K562 (cell line): ENCODE measurements around the gene JPT2. TPM values are rescaled to one million over a fixed set of nuclear protein-coding genes. Genes with fewer than 3 reads are reported as not detected.

Experiments used
- ATAC-seq: fragments of 200-7000 bp; cut with Tn5 transposase; 3 replicates; pipeline ENCODE4 v1.9.1; 2020; ENCODE audit warnings: moderate library complexity
- Bru-seq: library from RNA; stranded (reverse); fragments of 400-500 nt; gene quantifications from one replicate; lab custom pipeline; 2021; lab: Mats Ljungman, UMichigan
- BruChase-seq, 2 experiments: library from RNA; stranded (reverse); fragments of 400-500 nt; gene quantifications; one replicate each; lab custom pipeline; 2021; lab: Mats Ljungman, UMichigan
- BruUV-seq: library from RNA; stranded (reverse); fragments of 400-500 nt; replicated peaks from 2 replicates; lab custom pipeline; 2021; lab: Mats Ljungman, UMichigan
- CTCF ChIA-PET: fragments of 300-600 bp; formaldehyde crosslinking; extraction: SDS; loops from one replicate; lab custom pipeline; 2021; ENCODE audit warnings: low intra/inter-chr PET ratio; lab: Yijun Ruan, JAX
- POLR2A ChIA-PET: fragments of 300-600, 350-650 bp; sonication (Branson Sonifier 250); formaldehyde crosslinking; extraction: SDS; loops from one replicate; lab custom pipeline; 2021; ENCODE audit warnings: antibody characterized with exemption, inconsistent platforms; lab: Yijun Ruan, JAX
- DNase-seq, 4 experiments: peaks; one replicate each; pipeline versions ENCODE4 v3.0.0 to v3.0.0-alpha.2; 2011 to 2018; ENCODE audit warnings: low spot score in 3 of 4, mixed read lengths in 3 of 4; ENCODE audit errors: extremely low read depth in 1 of 4
- FAIRE-seq: peaks from 2 replicates; lab custom pipeline; 2011; peaks lifted over from hg19 to GRCh38; lab: Jason Lieb, UNC
- H2AFZ ChIP-seq: 2 replicates; pipeline ENCODE4 v1.6.0; 2011; ENCODE audit warnings: low read depth, low read length, control low read depth, inconsistent platforms
- H3K27ac ChIP-seq: fragments of 200-600 bp; 3 replicates; pipeline ENCODE4 v1.8.0; 2011; ENCODE audit warnings: low read depth, mild to moderate bottlenecking, control low read depth, inconsistent platforms, low read length, moderate library complexity, mixed read lengths; ENCODE audit errors: extremely low read depth
- H3K27me3 ChIP-seq, 2 experiments: fragments of 300-600 bp in 1 of 2; 2 replicates in 1 of 2; 3 replicates in 1 of 2; pipeline versions ENCODE4 v1.6.0 to v1.8.0; 2011; ENCODE audit warnings: inconsistent platforms in 2 of 2, low read length in 2 of 2, mild to moderate bottlenecking in 1 of 2, mixed read lengths in 1 of 2, moderate library complexity in 1 of 2; ENCODE audit not compliant: control insufficient read depth in 2 of 2, insufficient read depth in 2 of 2
- H3K36me3 ChIP-seq: fragments of 300-600 bp; 3 replicates; pipeline ENCODE4 v1.8.0; 2011; ENCODE audit warnings: mild to moderate bottlenecking, low read length, inconsistent platforms; ENCODE audit not compliant: control insufficient read depth, insufficient read depth
- H3K4me1 ChIP-seq, 2 experiments: fragments of 200-600 bp in 1 of 2; replicated peaks in 1 of 2; 2 replicates in 1 of 2; 3 replicates in 1 of 2; pipeline versions ENCODE4 v1.5.1 to v1.8.0; 2011; ENCODE audit warnings: inconsistent platforms in 2 of 2, low read length in 2 of 2, mild to moderate bottlenecking in 1 of 2, mixed read lengths in 1 of 2, moderate library complexity in 1 of 2; ENCODE audit not compliant: control insufficient read depth in 2 of 2, insufficient read depth in 2 of 2
- H3K4me2 ChIP-seq: 2 replicates; pipeline ENCODE4 v1.6.1; 2011; ENCODE audit warnings: low read length, control low read depth, inconsistent platforms, mixed read lengths; ENCODE audit not compliant: insufficient read depth
- H3K4me3 ChIP-seq: fragments of 200-600 bp; sonication (generic), shearing (Covaris generic); 2 replicates; pipeline ENCODE4 v1.5.1; 2016; ENCODE audit warnings: control low read depth, inconsistent platforms
- H3K79me2 ChIP-seq: fragments of 200-600 bp; 3 replicates; pipeline ENCODE4 v1.8.0; 2011; ENCODE audit warnings: low read length, inconsistent platforms; ENCODE audit not compliant: control insufficient read depth, insufficient read depth
- H3K9ac ChIP-seq, 2 experiments: 2 replicates each; pipeline versions ENCODE4 v1.6.0 to v1.6.1; 2011; ENCODE audit warnings: low read depth in 2 of 2, low read length in 2 of 2, control low read depth in 1 of 2, inconsistent platforms in 1 of 2, mild to moderate bottlenecking in 1 of 2, mixed read lengths in 1 of 2; ENCODE audit not compliant: insufficient read depth in 1 of 2
- H3K9me1 ChIP-seq: one replicate; pipeline ENCODE4 v1.6.0; 2011; ENCODE audit warnings: inconsistent platforms, mild to moderate bottlenecking, low read length, moderate library complexity; ENCODE audit not compliant: control insufficient read depth, insufficient read depth
- H3K9me3 ChIP-seq: replicated peaks from 2 replicates; pipeline ENCODE4 v1.5.1; 2011; ENCODE audit warnings: low read depth, low read length, inconsistent platforms; ENCODE audit not compliant: control insufficient read depth, insufficient read depth
- H4K20me1 ChIP-seq: replicated peaks from 2 replicates; pipeline ENCODE4 v1.6.1; 2011; ENCODE audit warnings: low read length, inconsistent platforms, mixed read lengths; ENCODE audit not compliant: control insufficient read depth, insufficient read depth
- CCNT2 ChIP-seq: IDR thresholded peaks from 2 replicates; pipeline ENCODE4 v1.6.1; 2011; ENCODE audit warnings: borderline replicate concordance, low read depth, mild to moderate bottlenecking, moderate library complexity, mixed read lengths, low read length; ENCODE audit not compliant: insufficient read length; ENCODE audit errors: extremely low read depth
- ESRRA ChIP-seq: fragments of 450-650 bp; IDR thresholded peaks from 2 replicates; pipeline ENCODE4 v1.6.1; 2014; ENCODE audit warnings: low read depth, mild to moderate bottlenecking, moderate library complexity, borderline replicate concordance
- FIP1L1 ChIP-seq: fragments of 200-400 bp; formaldehyde crosslinking; IDR thresholded peaks from 2 replicates; pipeline ENCODE4 v1.6.1; 2018; ENCODE audit warnings: mild to moderate bottlenecking, low read depth, low read length; ENCODE audit not compliant: poor library complexity, severe bottlenecking
- GTF2E2 ChIP-seq: fragments of 200-800 bp; sonication (Bioruptor generic); IDR thresholded peaks from 2 replicates; pipeline ENCODE4 v1.6.1; 2016; ENCODE audit warnings: missing genetic modification characterization, missing compliant biosample characterization
- HDAC8 ChIP-seq: fragments of 450-650 bp; IDR thresholded peaks from 2 replicates; pipeline ENCODE4 v1.6.1; 2016; ENCODE audit warnings: mild to moderate bottlenecking, missing genetic modification characterization, moderate library complexity, missing compliant biosample characterization
- MEIS2 ChIP-seq: fragments of 450-650 bp; IDR thresholded peaks from 2 replicates; pipeline ENCODE4 v1.6.1; 2014; ENCODE audit warnings: mild to moderate bottlenecking; ENCODE audit not compliant: partially characterized antibody
- MLLT1 ChIP-seq, 2 experiments: fragments of 450-650 bp; IDR thresholded peaks; 2 replicates each; pipeline ENCODE4 v1.6.1; 2016
- NEUROD1 ChIP-seq: fragments of 150-350 bp; IDR thresholded peaks from 2 replicates; pipeline ENCODE4 v1.6.1; 2014; ENCODE audit warnings: borderline replicate concordance, low read length, low read depth; ENCODE audit not compliant: partially characterized antibody
- PHF20 ChIP-seq: fragments of 450-650 bp; IDR thresholded peaks from 2 replicates; pipeline ENCODE4 v1.6.1; 2018; ENCODE audit not compliant: partially characterized antibody
- POLR2A ChIP-seq: fragments of 450-650 bp; conservative IDR thresholded peaks from 2 replicates; pipeline ENCODE4 v1.6.1; 2016
- POLR2AphosphoS5 ChIP-seq: IDR thresholded peaks from 2 replicates; pipeline ENCODE4 v1.6.1; 2011; ENCODE audit warnings: mild to moderate bottlenecking, low read depth, low read length, moderate library complexity; ENCODE audit not compliant: control insufficient read depth, insufficient read depth
- RBFOX2 ChIP-seq: fragments of 200-400 bp; formaldehyde crosslinking; IDR thresholded peaks from 2 replicates; pipeline ENCODE4 v1.6.1; 2017; ENCODE audit warnings: low read depth, mild to moderate bottlenecking, low read length, moderate library complexity
- SIX5 ChIP-seq, 2 experiments: IDR thresholded peaks; 2 replicates each; pipeline ENCODE4 v1.6.1; 2011; ENCODE audit warnings: low read length in 2 of 2, borderline replicate concordance in 1 of 2, low read depth in 1 of 2, mild to moderate bottlenecking in 1 of 2, moderate library complexity in 1 of 2; ENCODE audit not compliant: insufficient read depth in 1 of 2
- ZEB2 ChIP-seq: fragments of 450-650 bp; IDR thresholded peaks from 2 replicates; pipeline ENCODE4 v1.6.1; 2016
- ZNF197 ChIP-seq: fragments of 200-800 bp; sonication (Bioruptor generic); IDR thresholded peaks from 2 replicates; pipeline ENCODE4 v1.6.1; 2016; ENCODE audit warnings: low read depth, missing genetic modification characterization, missing compliant biosample characterization
- WGBS: fragments of 100-300 bp; shearing (Covaris generic); methylation state at CpG from one replicate; pipeline ENCODE4 v1.1.6; 2016; ENCODE audit warnings: low coverage, mixed read lengths; ENCODE audit not compliant: insufficient coverage; ENCODE audit errors: missing lambda C conversion rate; 5-methylcytosine and 5-hydroxymethylcytosine counted together
- in situ Hi-C: fragments of 300-500 bp; cut with MboI; formaldehyde crosslinking; loops from 4 replicates; pipeline ENCODE4 v1.15.0; 2018; ENCODE audit warnings: inconsistent platforms, mixed read lengths
- intact Hi-C: fragments of 100-400 bp; cut with micrococcal nuclease; formaldehyde crosslinking; loops from 2 replicates; pipeline ENCODE4 v1.14.2; 2022
- long read RNA-seq, 3 experiments: library from polyadenylated mRNA in 2 of 3; library from RNA in 1 of 3; unstranded in 2 of 3; stranded (forward) in 1 of 3; transcript quantifications; one replicate each; pipeline ENCODE4 v2.0.0, GENCODE V29; 2019 to 2022
- polyA minus RNA-seq, 3 experiments: library from RNA; depleted of rRNA, polyadenylated mRNA; stranded (reverse); fragments of >200 nt; gene quantifications; 2 replicates each; pipeline ENCODE4 v1.2.3, GENCODE V29; 2011
- polyA plus RNA-seq, 8 experiments: library from polyadenylated mRNA; depleted of rRNA in 4 of 8; stranded (reverse) in 5 of 8; unstranded in 3 of 8; fragments of >200 nt; fragmentation: Nextera tagmentation in 2 of 8; fragmentation: Illumina TruSeq in 1 of 8; extraction: Ambion mirVana in 2 of 8; extraction: Trizol in 1 of 8; gene quantifications; 2 replicates each; pipeline versions ENCODE4 v1.2.1 to v1.2.3, GENCODE V29; 2011 to 2014; ENCODE audit warnings: inconsistent platforms in 1 of 8, missing spikeins in 1 of 8
- total RNA-seq, 7 experiments: library from RNA; depleted of rRNA in 6 of 7; stranded (reverse); fragments of >200 nt in 6 of 7; fragmentation: Illumina TruSeq in 2 of 7; extraction: Trizol in 2 of 7; gene quantifications; 2 replicates each; pipeline versions ENCODE4 v1.2.1 to v1.2.3, GENCODE V29; 2011 to 2021; ENCODE audit warnings: low replicate concordance in 1 of 7

The JPT2 gene
- 93.6 and 97.5 TPM in 2 replicates for total RNA-seq (2011; cell fraction: chromatin; rRNA removed; ENCODE audit: low replicate concordance)
- total RNA-seq (2011; cell fraction: nucleolus; rRNA removed): 70.0 and 73.9 TPM in 2 replicates
- total RNA-seq (2011; cell fraction: nucleoplasm; rRNA removed): 92.1 and 109 TPM in 2 replicates
- 89.2 and 116 TPM in 2 replicates for total RNA-seq (2014; rRNA removed)
- 83.5 and 92.6 TPM in 2 replicates for total RNA-seq (2014; rRNA removed; fragmentation: Illumina TruSeq; extraction: Trizol)
- 80.2 and 88.6 TPM in 2 replicates for total RNA-seq (2015; rRNA removed; fragmentation: Illumina TruSeq; extraction: Trizol)
- 121 and 133 TPM in 2 replicates for total RNA-seq (2021)
- 106 and 112 TPM in 2 replicates for polyA plus RNA-seq (2011; rRNA removed)
- 57.8 and 66.9 TPM in 2 replicates for polyA plus RNA-seq (2011; cell fraction: cytosol; rRNA removed)
- polyA plus RNA-seq (2011; cell fraction: nucleus; rRNA removed): 68.5 and 76.2 TPM in 2 replicates
- polyA plus RNA-seq (2012): 74.8 and 115 TPM in 2 replicates
- polyA plus RNA-seq (2014; fragmentation: Illumina TruSeq; extraction: Trizol): 133 and 134 TPM in 2 replicates
- 10 to 100 TPM; 25.5 TPM for polyA plus RNA-seq (2014; fragmentation: Nextera tagmentation; extraction: Ambion mirVana)
- polyA plus RNA-seq (2014; rRNA removed): 108 and 117 TPM in 2 replicates
- polyA minus RNA-seq (2011; rRNA and poly(A)+ RNA removed): 67.8 and 69.9 TPM in 2 replicates
- 42.4 and 45.0 TPM in 2 replicates for polyA minus RNA-seq (2011; cell fraction: cytosol; rRNA and poly(A)+ RNA removed)
- 19.5 and 31.4 TPM in 2 replicates for polyA minus RNA-seq (2011; cell fraction: nucleus; rRNA and poly(A)+ RNA removed)
- percentile 87 among the genes with signal in this experiment for Bru-seq, nascent RNA
- BruChase-seq, experiment 1, labeled RNA remaining after a 2-hour chase: percentile 92 among the genes with signal in this experiment
- percentile 94 among the genes with signal in this experiment for BruChase-seq, experiment 2, labeled RNA remaining after a 6-hour chase
- long read RNA-seq, experiment 1, transcript JPT2-201 (5 exons, 3,718 nt): major isoform, 35 of 255 reads
- long read RNA-seq, experiment 1, partial matches to known transcripts: 5 of 255 reads
- long read RNA-seq, experiment 1, other reads (novel, unspliced or antisense): 212 of 255 reads
- long read RNA-seq, experiment 2, transcript JPT2-207 (4 exons, 565 nt): minor isoform, 12 of 201 reads
- long read RNA-seq, experiment 2, transcript JPT2-206 (6 exons, 3,185 nt): minor isoform, 5 of 201 reads
- long read RNA-seq, experiment 2, transcript JPT2-201 (5 exons, 3,718 nt): major isoform, 68 of 201 reads
- long read RNA-seq, experiment 2, partial matches to known transcripts: 108 of 201 reads
- long read RNA-seq, experiment 2, other reads (novel, unspliced or antisense): 6 of 201 reads
- long read RNA-seq, experiment 3, transcript JPT2-201 (5 exons, 3,718 nt): major isoform, 85 of 105 reads
- long read RNA-seq, experiment 3, partial matches to known transcripts: 1 of 105 reads
- long read RNA-seq, experiment 3, other reads (novel, unspliced or antisense): 9 of 105 reads

- FAIRE-seq: peak; percentile 65
- peak within 1 kb of the TSS; percentile 81 for H3K27ac ChIP-seq
- peak; percentile 47 for TF ChIP-seq CCNT2
- TF ChIP-seq ZNF197: no peak
- TF ChIP-seq POLR2AphosphoS5: 0 out of 2 replicates have a peak, but pooled peaks have one; percentile 49
- peak; percentile 36; the same call in 1 of the 2 replicates for TF ChIP-seq GTF2E2 (tag)
- TF ChIP-seq PHF20: peak; percentile 26
- TF ChIP-seq MEIS2: peak; percentile 49
- TF ChIP-seq ESRRA: peak; percentile 65; the same call in 1 of the 2 replicates
- peak; percentile 90 for TF ChIP-seq RBFOX2
- peak; percentile 94 for TF ChIP-seq NEUROD1
- TF ChIP-seq SIX5 (IDR thresholded peaks at IDR 0.05; ENCODE audit: borderline replicate concordance in 1 of 2, insufficient read depth in 1 of 2, low read depth in 1 of 2, low read length in 2 of 2): no peak
- no peak for TF ChIP-seq HDAC8 (tag)
- TF ChIP-seq POLR2A: peak; percentile 65
- TF ChIP-seq ZEB2: peak; percentile 29; the same call in 1 of the 2 replicates
- no peak for TF ChIP-seq FIP1L1
- TF ChIP-seq MLLT1 (IDR thresholded peaks at IDR 0.05): peak in 1 of 2 experiments; percentile 76; a peak in 1 of 4 replicates
These were observed at the start of gene JPT2 for GRCh38 chr16:1677942-1678499. JPT2 (plus strand) TSS chr16:1678279; CDS start chr16:1678313, 34 bp downstream.

More at GRCh38 chr16:1677942-1678499, at the start of gene JPT2:
- DNase-seq: peak; percentile 98 to 99 (median 99)
- peak within 1 kb of the TSS; percentile 64 for H2AFZ ChIP-seq
- no peaks in the 10 kb centered on the region for H3K9me1 ChIP-seq
- BruUV-seq: no TSS peak
- POLR2A ChIA-PET: interaction anchor here (0.6 to 2.6 kb wide), 12 partner anchors 11 to 259 kb away, joined by 3 to 21 read pairs (median 4); partner anchors contain the start of genes CRAMP1, IFT140 and MAPK8IP3
- in situ Hi-C loops (no loop called here), intact Hi-C loops (no loop called here)
- under 1% methylated on average over 53 of the region's 79 CpGs for WGBS
- no peaks in the 10 kb centered on the region for H3K9me3 ChIP-seq
- peak within 1 kb of the TSS; percentile 99 for H3K4me2 ChIP-seq
- H3K36me3 ChIP-seq: peaks cover 59% of the 10 kb centered on the region; the same call in 2 of the 3 replicates
- peak within 1 kb of the TSS; percentile 84 for H3K4me3 ChIP-seq
- H3K27me3 ChIP-seq: no peaks in the 10 kb centered on the region
- peaks cover 8% of the 10 kb centered on the region for H4K20me1 ChIP-seq
- peak within 1 kb of the TSS; percentile 87 to 96 for H3K9ac ChIP-seq
- CTCF ChIA-PET: no interaction called here
- ATAC-seq: peak; percentile 98
- H3K4me1 ChIP-seq: peaks cover 13 to 30% of the 10 kb centered on the region in 2 experiments; a peak in 4 of 5 replicates
- H3K79me2 ChIP-seq: peaks cover 47% of the 10 kb centered on the region
